Liver (tissue), 3 donors: ENCODE results near the gene SKAP1.

ENCODE experiments used
- CTCF ChIP-seq: fragments of 150-350 bp; IDR thresholded peaks from 2 replicates; pipeline ENCODE4 v1.5.1; 2017; ENCODE audit warnings: improper control_type of control experiment, low read depth, low read length; ENCODE audit not compliant: missing input control
- FOXA1 ChIP-seq: IDR thresholded peaks from 2 replicates; pipeline ENCODE4 v1.6.1; 2016; ENCODE audit warnings: antibody characterized with exemption
- FOXA2 ChIP-seq: IDR thresholded peaks from 2 replicates; pipeline ENCODE4 v1.6.1; 2016; ENCODE audit warnings: antibody characterized with exemption
- GABPA ChIP-seq, 2 donors: IDR thresholded peaks in 1 of 2; conservative IDR thresholded peaks in 1 of 2; 2 replicates each; pipeline ENCODE4 v1.6.1; 2016; ENCODE audit warnings: antibody characterized with exemption in 2 of 2, mild to moderate bottlenecking in 1 of 2, moderate library complexity in 1 of 2
- HNF4G ChIP-seq: IDR thresholded peaks from 2 replicates; pipeline ENCODE4 v1.6.1; 2016; ENCODE audit warnings: antibody characterized with exemption
- JUND ChIP-seq, 2 donors: IDR thresholded peaks; 2 replicates each; pipeline ENCODE4 v1.6.1; 2016; ENCODE audit warnings: antibody characterized with exemption in 2 of 2
- RAD21 ChIP-seq, 2 donors: IDR thresholded peaks; 2 replicates each; pipeline ENCODE4 v1.6.1; 2016; ENCODE audit warnings: antibody characterized with exemption in 2 of 2, mild to moderate bottlenecking in 2 of 2
- SP1 ChIP-seq: IDR thresholded peaks from 2 replicates; pipeline ENCODE4 v1.6.1; 2018; ENCODE audit warnings: antibody characterized with exemption, mild to moderate bottlenecking
- TAF1 ChIP-seq: conservative IDR thresholded peaks from 2 replicates; pipeline ENCODE4 v1.6.1; 2016; ENCODE audit warnings: antibody characterized with exemption, mild to moderate bottlenecking
- YY1 ChIP-seq: IDR thresholded peaks from 2 replicates; pipeline ENCODE4 v1.6.1; 2016; ENCODE audit warnings: antibody characterized with exemption, mild to moderate bottlenecking
- TF ChIP-seq, protein P1 (sequence below): IDR thresholded peaks from 2 replicates; pipeline ENCODE4 v1.6.1; 2016; ENCODE audit warnings: antibody characterized with exemption, mild to moderate bottlenecking
- TF ChIP-seq, protein P2 (sequence below): IDR thresholded peaks from 2 replicates; pipeline ENCODE4 v1.6.1; 2016; ENCODE audit warnings: antibody characterized with exemption
- donor health status: healthy.
- donor health status: healthy.

DNA sequence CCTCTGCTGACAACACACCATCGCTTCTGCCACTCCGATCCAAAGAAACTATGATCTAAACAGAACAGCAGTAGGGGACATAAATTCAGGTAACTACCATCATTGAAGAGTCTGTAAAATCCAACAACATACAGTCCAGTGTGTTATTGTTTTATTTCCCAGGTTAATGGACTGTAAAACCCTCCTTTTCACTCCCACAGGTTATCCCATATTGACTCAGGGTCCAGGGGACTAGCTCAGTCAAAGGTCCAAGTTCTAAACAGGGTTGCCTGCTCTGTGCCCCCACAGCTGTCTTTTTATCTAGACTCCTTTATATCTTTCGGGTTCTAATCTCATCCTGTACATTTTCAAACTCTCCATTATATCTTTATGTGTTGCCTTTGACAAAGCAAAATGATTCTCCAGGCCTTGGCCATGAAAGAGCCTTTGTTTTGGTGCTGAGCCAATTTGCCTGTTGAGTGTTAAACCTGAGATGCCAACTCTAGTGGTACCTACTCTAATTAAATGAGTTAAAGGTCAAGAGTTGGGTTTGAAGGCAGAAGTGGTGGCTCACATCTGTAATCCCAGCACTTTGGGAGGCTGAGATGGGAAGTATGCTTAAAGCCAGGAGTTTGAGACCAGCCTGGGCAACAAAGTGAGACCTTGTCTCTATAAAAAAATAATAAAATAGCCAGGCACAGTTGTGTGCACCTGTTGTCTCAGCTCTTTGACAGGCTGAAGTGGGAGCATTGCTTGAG is 242.0 kb downstream of the SKAP1 start:
- TF ChIP-seq CTCF (no peak), JUND (IDR thresholded peaks at IDR 0.05) (no peak), SP1 (no peak), GABPA (IDR thresholded peaks at IDR 0.05 in 1 of 2, conservative IDR thresholded peaks at IDR 0.05 in 1 of 2) (no peak), RAD21 (IDR thresholded peaks at IDR 0.05) (no peak), TAF1 (no peak), YY1 (no peak), HNF4G (no peak), FOXA1 (no peak), FOXA2 (no peak)
- TF ChIP-seq, protein P1, sequence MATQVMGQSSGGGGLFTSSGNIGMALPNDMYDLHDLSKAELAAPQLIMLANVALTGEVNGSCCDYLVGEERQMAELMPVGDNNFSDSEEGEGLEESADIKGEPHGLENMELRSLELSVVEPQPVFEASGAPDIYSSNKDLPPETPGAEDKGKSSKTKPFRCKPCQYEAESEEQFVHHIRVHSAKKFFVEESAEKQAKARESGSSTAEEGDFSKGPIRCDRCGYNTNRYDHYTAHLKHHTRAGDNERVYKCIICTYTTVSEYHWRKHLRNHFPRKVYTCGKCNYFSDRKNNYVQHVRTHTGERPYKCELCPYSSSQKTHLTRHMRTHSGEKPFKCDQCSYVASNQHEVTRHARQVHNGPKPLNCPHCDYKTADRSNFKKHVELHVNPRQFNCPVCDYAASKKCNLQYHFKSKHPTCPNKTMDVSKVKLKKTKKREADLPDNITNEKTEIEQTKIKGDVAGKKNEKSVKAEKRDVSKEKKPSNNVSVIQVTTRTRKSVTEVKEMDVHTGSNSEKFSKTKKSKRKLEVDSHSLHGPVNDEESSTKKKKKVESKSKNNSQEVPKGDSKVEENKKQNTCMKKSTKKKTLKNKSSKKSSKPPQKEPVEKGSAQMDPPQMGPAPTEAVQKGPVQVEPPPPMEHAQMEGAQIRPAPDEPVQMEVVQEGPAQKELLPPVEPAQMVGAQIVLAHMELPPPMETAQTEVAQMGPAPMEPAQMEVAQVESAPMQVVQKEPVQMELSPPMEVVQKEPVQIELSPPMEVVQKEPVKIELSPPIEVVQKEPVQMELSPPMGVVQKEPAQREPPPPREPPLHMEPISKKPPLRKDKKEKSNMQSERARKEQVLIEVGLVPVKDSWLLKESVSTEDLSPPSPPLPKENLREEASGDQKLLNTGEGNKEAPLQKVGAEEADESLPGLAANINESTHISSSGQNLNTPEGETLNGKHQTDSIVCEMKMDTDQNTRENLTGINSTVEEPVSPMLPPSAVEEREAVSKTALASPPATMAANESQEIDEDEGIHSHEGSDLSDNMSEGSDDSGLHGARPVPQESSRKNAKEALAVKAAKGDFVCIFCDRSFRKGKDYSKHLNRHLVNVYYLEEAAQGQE = no peak
- TF ChIP-seq, protein P2, sequence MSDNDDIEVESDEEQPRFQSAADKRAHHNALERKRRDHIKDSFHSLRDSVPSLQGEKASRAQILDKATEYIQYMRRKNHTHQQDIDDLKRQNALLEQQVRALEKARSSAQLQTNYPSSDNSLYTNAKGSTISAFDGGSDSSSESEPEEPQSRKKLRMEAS = no peak
